COR-L47 (cell line): ENCODE results near the gene PACS2.

Source experiments
- DNase-seq: peaks from one replicate; lab custom pipeline; 2025; lab: John Stamatoyannopoulos, UW

PACS2 gene

GRCh38 chr14:105368910-105369652 is 54.5 kb downstream of the PACS2 start:
- DNase-seq: no peak

GRCh38 chr14:105369653-105370040 is 55.1 kb downstream of the PACS2 start:
- no peak for DNase-seq

- DNase-seq: no peak
These were observed 59.8 kb downstream of the PACS2 start for GRCh38 chr14:105374389-105374788.

- DNase-seq: peak; percentile 33
These were observed 61.1 kb downstream of the PACS2 start for GRCh38 chr14:105375635-105376057.

GRCh38 chr14:105376521-105377440 is 62.2 kb downstream of the PACS2 start:
- no peak for DNase-seq

GRCh38 chr14:105377555-105378182 is 63.1 kb downstream of the PACS2 start:
- DNase-seq: no peak

GRCh38 chr14:105378199-105378598 is 63.7 kb downstream of the PACS2 start:
- DNase-seq: no peak

GRCh38 chr14:105378873-105379685 is 64.5 kb downstream of the PACS2 start:
- DNase-seq: no peak

GRCh38 chr14:105379946-105380345 is 65.4 kb downstream of the PACS2 start:
- DNase-seq: no peak

GRCh38 chr14:105380756-105381155 is 66.2 kb downstream of the PACS2 start:
- DNase-seq: no peak

- DNase-seq: no peak
These were observed 67.1 kb downstream of the PACS2 start for GRCh38 chr14:105381446-105382342.

GRCh38 chr14:105382343-105383082 is 68.0 kb downstream of the PACS2 start:
- DNase-seq: no peak

GRCh38 chr14:105383083-105383730 is 68.7 kb downstream of the PACS2 start:
- no peak for DNase-seq

GRCh38 chr14:105384041-105384557 is 69.6 kb downstream of the PACS2 start:
- DNase-seq: no peak

- no peak for DNase-seq
These were observed 70.2 kb downstream of the PACS2 start for GRCh38 chr14:105384605-105385321.

- no peak for DNase-seq
These were observed 70.7 kb downstream of the PACS2 start for GRCh38 chr14:105385322-105385637.

- DNase-seq: no peak
These were observed 71.3 kb downstream of the PACS2 start for GRCh38 chr14:105385698-105386365.
